HG03108 (cell line): ENCODE data around the gene ARSA.

Experiments used
- ATAC-seq: cut with Tn5 transposase; IDR thresholded peaks from one replicate; pipeline ENCODE4 v1.9.1; 2021; ENCODE audit warnings: moderate library complexity; ENCODE audit not compliant: unreplicated experiment

ARSA gene

DNA sequence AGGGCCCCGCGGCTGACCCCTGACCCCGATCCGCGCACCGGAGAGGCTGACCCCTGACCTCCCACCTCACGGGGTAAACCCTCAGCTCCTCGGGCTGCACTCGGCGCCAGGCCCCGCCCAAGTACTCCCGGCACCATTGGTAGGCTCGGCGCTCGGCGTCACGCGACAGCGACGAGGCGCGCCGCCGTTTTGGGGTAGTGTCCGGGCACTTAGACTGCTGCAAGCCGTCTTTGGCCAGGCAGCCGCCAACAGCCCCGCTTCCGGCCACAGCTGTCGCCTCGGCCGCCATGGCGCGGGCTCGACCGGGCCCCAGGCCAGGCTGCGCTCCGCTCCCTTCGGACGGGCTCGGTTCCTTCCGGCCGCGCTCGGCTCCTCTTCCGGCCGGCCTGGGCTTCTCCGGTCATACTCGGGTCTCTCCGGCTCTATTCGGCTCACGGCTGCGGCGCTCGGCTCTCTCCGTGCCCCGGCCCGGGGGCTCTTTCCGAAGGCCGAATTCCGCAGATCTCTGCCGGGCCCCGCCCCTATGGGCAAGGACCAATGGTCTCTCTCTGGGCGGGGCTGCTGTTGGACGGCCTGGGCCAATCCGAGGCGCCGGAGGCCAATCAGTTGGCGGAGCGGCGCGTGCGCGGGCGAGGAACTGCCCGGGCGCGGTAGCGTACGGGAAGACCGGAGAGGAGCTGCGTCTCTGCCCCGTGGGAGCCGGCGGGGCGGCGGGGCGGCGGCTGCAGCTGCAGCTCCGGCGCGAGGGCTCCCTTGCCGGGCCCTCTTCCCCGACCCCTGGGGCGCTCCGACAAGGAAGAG is 45.3 kb downstream of the ARSA start, which contains the start of gene CHKB:
TSS of gene CHKB (minus strand) at position 357 of the 801 bp plus-strand sequence. CDS start at position 289, 68 bp downstream.
- ATAC-seq: peak; percentile 89

DNA sequence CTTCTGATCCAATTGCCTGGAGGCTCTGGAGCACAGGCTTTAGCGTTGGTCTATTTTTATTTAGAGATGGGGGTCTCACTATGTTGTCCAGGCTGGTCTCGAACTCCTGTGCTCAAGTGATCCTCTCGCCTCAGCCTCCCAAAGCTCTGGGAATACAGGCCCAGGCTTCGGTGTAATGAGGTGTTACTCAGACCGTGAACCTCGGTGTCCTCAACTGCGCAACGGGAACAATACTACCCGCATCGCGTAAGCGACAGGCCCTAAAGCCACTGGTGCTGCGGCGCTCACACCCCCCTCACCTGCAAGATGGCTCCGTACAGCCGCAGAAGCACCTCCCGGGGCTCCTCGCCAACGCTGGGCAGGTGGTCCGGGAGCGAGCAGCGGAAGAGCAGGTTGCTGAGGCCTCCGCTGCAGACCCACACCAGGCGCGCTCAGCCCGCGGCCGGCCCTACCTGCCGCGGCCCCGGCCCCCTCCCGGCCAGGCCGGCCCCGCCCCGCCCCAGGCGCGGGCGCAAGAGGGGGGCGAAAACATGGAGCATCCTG is 45.9 kb downstream of the ARSA start:
- no peak for ATAC-seq

DNA sequence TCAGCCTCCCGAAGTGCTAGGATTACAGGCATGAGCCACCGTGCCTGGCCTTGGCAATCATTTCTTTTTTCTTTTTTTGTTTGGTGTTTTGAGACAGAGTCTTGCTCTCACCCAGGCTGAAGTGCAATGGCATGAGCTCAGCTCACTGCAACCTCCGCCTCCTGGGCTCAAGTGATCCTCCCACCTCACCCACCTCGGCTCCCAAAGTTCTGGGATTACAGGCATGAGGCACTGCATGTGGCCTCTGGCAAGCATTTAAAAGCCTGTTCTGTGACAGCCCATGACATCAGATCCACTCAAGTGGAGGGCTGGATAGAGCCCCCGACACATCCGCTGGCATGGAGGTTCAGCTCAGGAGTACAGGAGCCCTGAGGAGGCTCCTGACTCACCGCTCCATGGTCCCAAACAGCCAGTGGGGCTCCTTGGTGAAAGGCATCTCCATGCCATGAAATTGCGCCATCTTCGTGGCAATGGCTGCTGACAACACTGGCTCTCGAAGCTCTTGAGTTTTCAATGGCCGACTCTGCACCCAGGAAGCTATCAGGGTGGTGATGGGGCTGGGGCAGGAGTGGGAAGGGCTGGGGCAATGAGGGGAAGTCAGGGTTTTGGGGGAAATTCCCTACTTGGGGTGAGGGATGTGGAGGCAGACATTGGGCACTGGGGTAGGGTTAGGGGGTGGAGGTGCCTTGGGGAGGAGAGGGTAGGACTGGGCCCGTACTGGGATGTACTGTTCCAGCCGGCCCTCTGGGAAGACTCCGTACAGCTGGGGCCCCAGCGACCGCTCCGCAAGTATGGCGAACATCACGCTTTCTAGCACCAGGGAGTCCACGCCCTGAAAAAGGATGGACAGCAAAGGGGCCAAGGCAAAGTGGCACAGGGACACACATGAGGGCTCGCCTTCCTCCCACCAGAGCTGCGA is 46.7 kb downstream of the ARSA start:
- ATAC-seq: no peak

DNA sequence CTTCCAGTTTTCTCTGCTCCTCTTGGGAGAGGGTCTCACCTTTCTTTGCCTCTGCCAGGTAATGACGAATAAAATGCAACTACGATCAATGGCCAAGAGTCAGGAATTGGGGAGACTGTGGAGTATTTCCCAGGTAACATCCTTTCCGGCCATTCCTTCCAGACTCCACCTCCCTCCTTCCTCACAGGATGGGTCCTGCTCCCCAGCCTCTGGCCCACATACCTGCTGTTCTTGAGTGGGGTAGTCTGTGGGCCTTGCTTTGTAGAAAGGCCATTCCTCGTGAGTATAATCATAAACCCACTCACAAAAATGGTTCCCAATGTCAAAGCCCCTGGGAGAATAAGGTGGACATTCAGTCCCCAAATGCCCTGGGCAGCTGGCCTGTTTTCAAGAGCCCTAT is 48.2 kb downstream of the ARSA start:
- ATAC-seq: no peak

DNA sequence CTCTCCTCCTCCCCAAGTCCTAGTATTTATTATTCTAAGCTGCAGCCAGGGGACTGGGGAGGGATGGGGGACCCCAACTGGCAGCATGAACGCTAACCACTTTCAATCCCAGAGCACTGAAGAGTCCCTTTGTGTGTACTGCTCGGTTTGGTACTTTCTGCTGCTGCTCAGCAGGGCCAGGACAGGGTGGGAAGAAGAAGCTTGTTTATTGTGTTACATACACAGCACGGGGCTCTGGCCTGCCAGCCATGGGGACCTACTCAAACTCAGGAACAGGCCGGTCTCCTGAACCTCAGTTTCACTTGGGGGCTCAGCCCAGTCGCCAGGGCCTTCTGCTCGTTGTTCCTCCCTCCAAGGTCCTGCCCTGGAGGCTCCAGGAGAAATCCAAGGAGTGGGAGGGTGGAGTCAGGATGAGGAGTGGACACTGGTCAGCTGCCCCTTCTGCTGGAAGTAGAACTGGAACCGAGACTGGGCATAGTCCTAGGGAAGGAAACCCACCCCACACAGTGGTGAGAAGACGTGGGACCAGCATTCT is 49.1 kb downstream of the ARSA start:
- ATAC-seq: no peak

DNA sequence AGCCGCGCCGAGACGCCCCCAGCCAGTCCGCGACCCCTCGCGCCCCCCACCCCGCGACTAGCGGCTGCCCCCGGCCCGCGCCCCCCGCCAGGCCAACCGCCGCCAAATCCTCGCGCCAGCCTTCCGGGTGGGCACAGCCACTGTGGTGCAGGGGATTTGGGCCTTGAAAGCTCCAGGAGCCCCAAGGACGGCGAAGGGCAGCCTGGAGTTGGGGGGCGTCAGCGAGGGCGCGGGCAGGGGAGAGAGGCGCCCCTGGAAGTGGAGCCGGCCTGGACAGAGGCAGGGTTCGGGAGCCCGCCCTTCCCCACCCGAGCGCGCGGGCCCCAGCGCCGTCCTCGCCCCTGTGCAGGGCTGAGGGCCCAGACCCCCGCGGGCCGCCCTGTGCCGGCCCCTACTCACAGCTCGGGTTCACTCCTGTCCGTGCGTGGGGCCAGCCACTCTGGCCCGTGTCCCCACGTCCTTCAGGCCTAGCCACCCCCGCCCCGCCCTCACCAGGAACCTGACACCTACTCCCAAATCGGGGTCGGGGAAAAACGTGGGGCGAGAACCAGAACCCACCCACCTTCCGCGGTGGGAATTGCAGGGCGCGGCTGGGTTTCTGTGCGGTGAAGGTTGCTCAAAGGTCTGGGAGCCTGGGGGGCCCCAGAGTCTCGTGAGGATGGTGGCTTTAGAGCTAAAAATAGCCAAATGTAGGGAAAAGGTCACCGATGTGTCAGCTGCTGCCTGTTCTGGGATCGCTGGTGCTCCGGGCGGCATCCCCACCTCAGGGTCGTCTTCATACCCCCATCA is 49.8 kb downstream of the ARSA start, which contains the start of gene CPT1B:
TSS of gene CPT1B (minus strand) at position 441 of the 789 bp plus-strand sequence. CDS start 512 bp downstream, outside the sequence.
- no peak for ATAC-seq

DNA sequence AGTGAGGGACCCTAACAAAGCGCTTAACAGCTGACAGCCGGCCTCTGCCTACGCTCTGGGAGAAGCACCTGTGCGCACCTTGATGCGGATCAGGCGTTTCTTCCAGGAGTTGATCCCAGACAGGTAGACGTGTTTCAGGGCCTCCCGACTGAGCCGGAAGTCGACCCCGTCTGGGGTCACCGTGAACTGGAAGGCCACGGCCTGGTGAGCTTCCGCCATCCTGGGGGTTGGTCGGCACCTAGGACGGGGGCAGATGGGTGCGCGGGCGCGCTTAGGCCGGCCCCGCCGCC is 50.3 kb downstream of the ARSA start:
- no peak for ATAC-seq

DNA sequence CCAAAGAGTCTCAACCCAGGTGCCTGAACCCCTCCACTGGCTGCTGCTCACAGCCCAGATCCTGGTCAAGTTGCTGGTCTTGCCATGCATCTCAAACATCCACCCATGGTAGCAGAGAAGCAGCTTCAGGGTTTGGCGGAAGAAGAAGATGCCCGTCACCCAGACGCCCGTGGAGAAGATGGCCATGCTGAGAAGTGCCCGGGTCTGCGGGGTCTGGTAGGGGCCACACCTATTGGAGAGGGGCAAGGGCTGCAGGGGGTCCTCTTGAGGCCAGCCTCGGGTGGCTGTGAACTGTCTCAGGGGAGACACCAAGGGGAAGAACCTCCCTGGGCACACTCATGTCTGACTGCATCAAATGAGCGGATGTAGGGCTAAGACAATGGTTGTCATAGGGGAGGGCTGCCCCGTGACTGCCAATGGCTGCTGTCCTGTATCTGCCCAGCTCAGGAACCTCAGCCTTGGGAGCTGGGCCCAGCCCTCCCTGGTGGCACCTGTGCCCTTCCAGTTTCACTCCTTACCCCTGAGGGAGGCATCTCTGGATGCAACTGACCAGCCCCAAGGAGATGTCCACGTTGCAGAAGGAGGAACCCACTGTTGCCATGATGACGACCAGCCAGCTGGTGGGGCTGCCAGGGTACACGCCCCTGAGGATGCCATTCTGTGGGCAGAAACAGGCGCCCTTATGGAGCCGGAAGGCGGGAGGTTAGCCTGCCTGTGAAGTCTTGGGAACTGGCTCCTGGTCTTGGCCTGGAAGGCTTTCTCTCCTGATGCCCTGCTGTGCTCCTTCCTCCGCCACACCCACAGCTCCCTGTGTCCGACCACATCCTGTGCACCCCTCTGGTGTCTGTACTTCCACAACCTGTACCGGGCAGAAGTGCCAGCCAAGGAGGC is 50.9 kb downstream of the ARSA start:
- no peak for ATAC-seq

DNA sequence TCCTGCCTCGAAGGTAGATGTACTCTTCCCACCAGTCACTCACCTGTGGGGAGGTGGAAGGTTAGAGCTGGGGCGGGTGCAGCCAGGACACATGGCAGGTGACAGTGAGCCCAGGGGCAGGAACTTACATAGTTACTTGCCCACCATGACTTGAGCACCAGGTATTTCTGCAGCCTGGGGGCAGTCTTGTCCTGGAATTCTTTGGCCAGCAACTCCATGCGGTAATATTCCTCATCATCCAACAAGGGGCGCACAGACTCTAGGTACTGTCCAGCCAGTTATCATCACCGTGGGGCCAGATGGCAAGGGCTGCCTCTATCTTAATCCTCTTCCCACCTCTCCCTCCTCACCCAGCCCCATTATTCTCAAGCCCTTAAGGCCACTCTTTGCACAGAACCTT is 51.9 kb downstream of the ARSA start:
- no peak for ATAC-seq

DNA sequence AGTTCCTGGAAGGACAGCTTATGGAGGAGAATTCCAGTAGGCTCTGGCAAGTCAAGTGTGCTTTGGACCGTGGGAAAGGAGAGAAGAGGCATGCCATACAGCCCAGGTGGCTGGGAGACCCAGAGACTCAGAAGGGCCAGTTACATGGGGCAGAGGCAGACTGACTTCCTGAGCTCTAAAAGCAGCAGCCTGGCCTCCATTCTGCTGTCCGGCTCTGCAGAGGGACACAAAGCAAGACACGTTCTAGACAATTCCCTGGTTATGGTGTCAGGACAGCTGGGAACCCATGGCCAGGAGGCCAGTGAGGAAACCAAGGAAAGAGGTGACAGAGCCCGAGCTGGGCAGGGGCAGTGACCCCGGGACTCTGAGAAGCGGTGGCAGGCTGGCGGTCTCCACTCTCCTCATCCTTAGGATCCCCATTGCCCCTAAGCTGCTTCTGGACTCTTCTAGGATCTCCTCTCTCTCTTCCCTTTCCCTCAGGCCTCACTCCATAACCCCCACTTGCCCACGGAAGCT is 52.5 kb downstream of the ARSA start:
- no peak for ATAC-seq
